Measurements from ENCODE around the gene HDGFL2. TPM values are rescaled to one million over a fixed set of nuclear protein-coding genes. Genes with fewer than 3 reads are reported as not detected.

HDGFL2 gene
- total and polyA plus RNA-seq, 4 donors, result 15.4 to 47.9 (median 29.8) TPM

GRCh38 chr19:4529924-4530522 is 57.9 kb downstream of the HDGFL2 start:
- no peak overlapping the region for H3K27ac ChIP-seq (ENCODE audit: low read depth in 1 of 2, low read length in 2 of 2)
- no peaks in the 10 kb centered on the region for H3K9me3 ChIP-seq (ENCODE audit: control insufficient read depth, low read length)
- no peaks in the 10 kb centered on the region for H3K4me1 ChIP-seq (ENCODE audit: control insufficient read depth in 1 of 2, insufficient read depth in 2 of 2, low read length in 2 of 2)
- WGBS, 2 donors, result 75 to 77% methylated on average over 13 to 14 of the region's 14 CpGs
- H3K4me3 ChIP-seq (ENCODE audit: low read length in 2 of 2), result no peak overlapping the region
- no peaks in the 10 kb centered on the region for H3K36me3 ChIP-seq (ENCODE audit: control insufficient read depth in 1 of 2, insufficient read depth in 2 of 2, low read length in 1 of 2)
- ATAC-seq (ENCODE audit: low FRiP score) (no peak), DNase-seq (no peak)
- intact Hi-C loops (cut with DNase I), result loop anchor here in 1 of 2 donors (10.0 kb wide), 1 partner anchor 265 kb away; no protein-coding TSS in a partner anchor
- no peaks in the 10 kb centered on the region for H3K27me3 ChIP-seq (ENCODE audit: control insufficient read depth in 1 of 2, insufficient read depth in 2 of 2, low read length in 1 of 2)

- intact Hi-C loops (cut with DNase I), result no loop called here
- no peaks in the 10 kb centered on the region for H3K9me3 ChIP-seq (ENCODE audit: control insufficient read depth, low read length)
- H3K27me3 ChIP-seq (ENCODE audit: control insufficient read depth in 1 of 2, insufficient read depth in 2 of 2, low read length in 1 of 2), result no peaks in the 10 kb centered on the region
- H3K4me1 ChIP-seq (ENCODE audit: control insufficient read depth in 1 of 2, insufficient read depth in 2 of 2, low read length in 2 of 2), result no peaks in the 10 kb centered on the region
- DNase-seq (no peak), ATAC-seq (ENCODE audit: low FRiP score) (no peak)
- no peaks in the 10 kb centered on the region for H3K36me3 ChIP-seq (ENCODE audit: control insufficient read depth in 1 of 2, insufficient read depth in 2 of 2, low read length in 1 of 2)
- H3K4me3 ChIP-seq (ENCODE audit: low read length in 2 of 2), result no peak overlapping the region
- WGBS, 2 donors, result 71 to 74% methylated on average over 26 to 28 of the region's 28 CpGs
- no peak overlapping the region for H3K27ac ChIP-seq (ENCODE audit: low read depth in 1 of 2, low read length in 2 of 2)
Measured at GRCh38 chr19:4531562-4532165, 59.6 kb downstream of the HDGFL2 start.

GRCh38 chr19:4533334-4533733 is 61.2 kb downstream of the HDGFL2 start:
- Histone ChIP-seq H3K27me3 (ENCODE audit: control insufficient read depth in 1 of 2, insufficient read depth in 2 of 2, low read length in 1 of 2) (no peaks in the 10 kb centered on the region), H3K27ac (ENCODE audit: low read depth in 1 of 2, low read length in 2 of 2) (no peak overlapping the region), H3K4me1 (ENCODE audit: control insufficient read depth in 1 of 2, insufficient read depth in 2 of 2, low read length in 2 of 2) (no peaks in the 10 kb centered on the region), H3K9me3 (ENCODE audit: control insufficient read depth, low read length) (no peaks in the 10 kb centered on the region), H3K4me3 (ENCODE audit: low read length in 2 of 2) (no peak overlapping the region), H3K36me3 (ENCODE audit: control insufficient read depth in 1 of 2, insufficient read depth in 2 of 2, low read length in 1 of 2) (no peaks in the 10 kb centered on the region)
- intact Hi-C loops (cut with DNase I), result no loop called here
- DNase-seq, result no peak
- WGBS, 2 donors, result 77% methylated on average over 9 of the region's 9 CpGs
- no peak for ATAC-seq (ENCODE audit: low FRiP score)

- ATAC-seq (ENCODE audit: low FRiP score), result no peak
- Histone ChIP-seq H3K36me3 (ENCODE audit: control insufficient read depth in 1 of 2, insufficient read depth in 2 of 2, low read length in 1 of 2) (no peaks in the 10 kb centered on the region), H3K4me1 (ENCODE audit: control insufficient read depth in 1 of 2, insufficient read depth in 2 of 2, low read length in 2 of 2) (no peaks in the 10 kb centered on the region), H3K27me3 (ENCODE audit: control insufficient read depth in 1 of 2, insufficient read depth in 2 of 2, low read length in 1 of 2) (no peaks in the 10 kb centered on the region), H3K9me3 (ENCODE audit: control insufficient read depth, low read length) (no peaks in the 10 kb centered on the region), H3K27ac (ENCODE audit: low read depth in 1 of 2, low read length in 2 of 2) (no peak overlapping the region), H3K4me3 (ENCODE audit: low read length in 2 of 2) (no peak overlapping the region)
- WGBS, 2 donors, result 80% methylated on average over 9 of the region's 9 CpGs
- DNase-seq, result no peak
- intact Hi-C loops (cut with DNase I), result no loop called here
Measured at GRCh38 chr19:4533835-4534424, 61.8 kb downstream of the HDGFL2 start.

- no peak within 1 kb of the TSS for H3K27ac ChIP-seq (ENCODE audit: low read depth in 1 of 2, low read length in 2 of 2)
- DNase-seq (peak in 1 of 2 donors; percentile 89), ATAC-seq (ENCODE audit: low FRiP score) (peak; percentile 63)
- 9 to 10% methylated on average over 44 to 49 of the region's 49 CpGs for WGBS, 2 donors
- no peaks in the 10 kb centered on the region for H3K27me3 ChIP-seq (ENCODE audit: control insufficient read depth in 1 of 2, insufficient read depth in 2 of 2, low read length in 1 of 2)
- no peaks in the 10 kb centered on the region for H3K36me3 ChIP-seq (ENCODE audit: control insufficient read depth in 1 of 2, insufficient read depth in 2 of 2, low read length in 1 of 2)
- intact Hi-C loops (cut with DNase I), result no loop called here
- H3K9me3 ChIP-seq (ENCODE audit: control insufficient read depth, low read length), result no peaks in the 10 kb centered on the region
- H3K4me3 ChIP-seq (ENCODE audit: low read length in 2 of 2), result no peak within 1 kb of the TSS
- no peaks in the 10 kb centered on the region for H3K4me1 ChIP-seq (ENCODE audit: control insufficient read depth in 1 of 2, insufficient read depth in 2 of 2, low read length in 2 of 2)
Measured at GRCh38 chr19:4534836-4535658, 63.0 kb downstream of the HDGFL2 start, which contains the start of gene PLIN5. Gene PLIN5, minus strand, starts transcription at chr19:4535224. Its CDS starts 1,150 bp downstream, at chr19:4534074.

- 53% methylated on average over 5 of the region's 5 CpGs for WGBS, 2 donors
- intact Hi-C loops (cut with DNase I), result no loop called here
Measured at GRCh38 chr19:4536798-4537197, 64.7 kb downstream of the HDGFL2 start.

GRCh38 chr19:4537953-4538600 is 66.0 kb downstream of the HDGFL2 start:
- DNase-seq (no peak), ATAC-seq (ENCODE audit: low FRiP score) (no peak)
- intact Hi-C loops (cut with DNase I), result no loop called here
- 75 to 76% methylated on average over 27 of the region's 27 CpGs for WGBS, 2 donors
- Histone ChIP-seq H3K27me3 (ENCODE audit: control insufficient read depth in 1 of 2, insufficient read depth in 2 of 2, low read length in 1 of 2) (no peaks in the 10 kb centered on the region), H3K36me3 (ENCODE audit: control insufficient read depth in 1 of 2, insufficient read depth in 2 of 2, low read length in 1 of 2) (no peaks in the 10 kb centered on the region), H3K4me1 (ENCODE audit: control insufficient read depth in 1 of 2, insufficient read depth in 2 of 2, low read length in 2 of 2) (no peaks in the 10 kb centered on the region), H3K4me3 (ENCODE audit: low read length in 2 of 2) (no peak overlapping the region), H3K27ac (ENCODE audit: low read depth in 1 of 2, low read length in 2 of 2) (no peak overlapping the region), H3K9me3 (ENCODE audit: control insufficient read depth, low read length) (peaks cover 2% of the 10 kb centered on the region)

More at GRCh38 chr19:4536798-4537197, 64.7 kb downstream of the HDGFL2 start:
- Histone ChIP-seq H3K4me1 (ENCODE audit: control insufficient read depth in 1 of 2, insufficient read depth in 2 of 2, low read length in 2 of 2) (no peaks in the 10 kb centered on the region), H3K9me3 (ENCODE audit: control insufficient read depth, low read length) (peaks cover 2% of the 10 kb centered on the region), H3K27ac (ENCODE audit: low read depth in 1 of 2, low read length in 2 of 2) (no peak overlapping the region), H3K36me3 (ENCODE audit: control insufficient read depth in 1 of 2, insufficient read depth in 2 of 2, low read length in 1 of 2) (no peaks in the 10 kb centered on the region), H3K4me3 (ENCODE audit: low read length in 2 of 2) (no peak overlapping the region), H3K27me3 (ENCODE audit: control insufficient read depth in 1 of 2, insufficient read depth in 2 of 2, low read length in 1 of 2) (no peaks in the 10 kb centered on the region)
- ATAC-seq (ENCODE audit: low FRiP score) (no peak), DNase-seq (no peak)

GRCh38 chr19:4538601-4538954 is 66.5 kb downstream of the HDGFL2 start:
- no peak overlapping the region for H3K4me3 ChIP-seq (ENCODE audit: low read length in 2 of 2)
- intact Hi-C loops (cut with DNase I), result no loop called here
- H3K27ac ChIP-seq (ENCODE audit: low read depth in 1 of 2, low read length in 2 of 2), result no peak overlapping the region
- ATAC-seq (ENCODE audit: low FRiP score) (no peak), DNase-seq (no peak)
- H3K27me3 ChIP-seq (ENCODE audit: control insufficient read depth in 1 of 2, insufficient read depth in 2 of 2, low read length in 1 of 2), result no peaks in the 10 kb centered on the region
- WGBS, 2 donors, result 90 to 92% methylated on average over 13 of the region's 13 CpGs
- H3K4me1 ChIP-seq (ENCODE audit: control insufficient read depth in 1 of 2, insufficient read depth in 2 of 2, low read length in 2 of 2), result no peaks in the 10 kb centered on the region
- H3K36me3 ChIP-seq (ENCODE audit: control insufficient read depth in 1 of 2, insufficient read depth in 2 of 2, low read length in 1 of 2), result no peaks in the 10 kb centered on the region
- H3K9me3 ChIP-seq (ENCODE audit: control insufficient read depth, low read length), result peaks cover 2% of the 10 kb centered on the region

Measured in aorta (tissue), 5 donors.